Neural cell (in vitro differentiated cells): Measurements from ENCODE around the gene EFNA4. TPM values are rescaled to one million over a fixed set of nuclear protein-coding genes. Genes with fewer than 3 reads are reported as not detected.

Experiments used
- H2AFZ ChIP-seq: fragments of 200-600, 300-800 bp; sonication (generic), shearing (Covaris generic); 2 replicates; pipeline ENCODE4 v1.6.0; 2014; ENCODE audit warnings: low read depth, mild to moderate bottlenecking, antibody characterized with exemption, low read length, moderate library complexity
- H3F3A ChIP-seq: fragments of 200-600 bp; shearing (Covaris generic); 2 replicates; pipeline ENCODE4 v1.6.1; 2016; ENCODE audit warnings: mild to moderate bottlenecking, moderate library complexity, mixed read lengths, antibody characterized with exemption, low read length; ENCODE audit not compliant: insufficient read depth, poor library complexity, severe bottlenecking
- H3K27ac ChIP-seq: fragments of 200-600, 300-800 bp; sonication (generic), shearing (Covaris generic); 2 replicates; pipeline ENCODE4 v1.5.1; 2014; ENCODE audit warnings: mild to moderate bottlenecking, low read length, moderate library complexity
- H3K27me3 ChIP-seq: fragments of 300-800, 200-600 bp; sonication (generic), shearing (Covaris generic); 2 replicates; pipeline ENCODE4 v1.6.0; 2014; ENCODE audit warnings: mild to moderate bottlenecking, low read depth, low read length, moderate library complexity; ENCODE audit not compliant: insufficient read depth
- H3K36me3 ChIP-seq: fragments of 300-800, 200-600 bp; sonication (generic), shearing (Covaris generic); 2 replicates; pipeline ENCODE4 v1.5.1; 2014; ENCODE audit warnings: mild to moderate bottlenecking, antibody characterized with exemption, low read length, moderate library complexity; ENCODE audit not compliant: insufficient read depth
- H3K4me2 ChIP-seq: fragments of 300-800, 200-600 bp; sonication (generic), shearing (Covaris generic); 2 replicates; pipeline ENCODE4 v1.6.0; 2014; ENCODE audit warnings: mild to moderate bottlenecking, low read length
- H3K4me3 ChIP-seq: fragments of 300-800, 200-600 bp; sonication (generic), shearing (Covaris generic); 2 replicates; pipeline ENCODE4 v1.5.1; 2014; ENCODE audit warnings: mild to moderate bottlenecking, low read length, moderate library complexity
- H3K79me2 ChIP-seq: fragments of 200-600 bp; shearing (Covaris generic); replicated peaks from 2 replicates; pipeline ENCODE4 v1.6.0; 2014; ENCODE audit warnings: mild to moderate bottlenecking, low read length, moderate library complexity; ENCODE audit not compliant: insufficient read depth
- H3K9ac ChIP-seq: fragments of 300-800, 200-600 bp; sonication (generic), shearing (Covaris generic); 2 replicates; pipeline ENCODE4 v1.6.1; 2016; ENCODE audit warnings: mild to moderate bottlenecking, low read length, mixed read lengths
- H3K9me2 ChIP-seq: fragments of 200-600 bp; shearing (Covaris generic); 2 replicates; pipeline ENCODE4 v1.6.1; 2016; ENCODE audit warnings: mild to moderate bottlenecking, low read length, mixed read lengths; ENCODE audit not compliant: insufficient read depth
- H3K9me3 ChIP-seq: fragments of 200-600, 300-800 bp; sonication (generic), shearing (Covaris generic); 2 replicates; pipeline ENCODE4 v1.6.1; 2016; ENCODE audit warnings: mild to moderate bottlenecking, mixed run types, low read length, moderate library complexity, mixed read lengths
- H4K20me1 ChIP-seq: fragments of 200-600 bp; shearing (Covaris generic); 2 replicates; pipeline ENCODE4 v1.6.1; 2016; ENCODE audit warnings: mild to moderate bottlenecking, mixed run types; ENCODE audit not compliant: insufficient read depth
- CTCF ChIP-seq: fragments of 450-650 bp; IDR thresholded peaks from 2 replicates; pipeline ENCODE4 v1.5.1; 2014; ENCODE audit warnings: antibody characterized with exemption, mild to moderate bottlenecking, moderate library complexity; ENCODE audit not compliant: poor library complexity, severe bottlenecking
- EP300 ChIP-seq: fragments of 450-650 bp; conservative IDR thresholded peaks from 2 replicates; pipeline ENCODE4 v1.6.1; 2014; ENCODE audit warnings: antibody characterized with exemption, mild to moderate bottlenecking, moderate library complexity; ENCODE audit not compliant: poor library complexity, severe bottlenecking
- EZH2 ChIP-seq: fragments of 200-600, 300-800 bp; shearing (Covaris generic), sonication (generic); IDR thresholded peaks from 2 replicates; pipeline ENCODE4 v1.6.1; 2014; ENCODE audit warnings: antibody characterized with exemption, low read length, borderline replicate concordance, mild to moderate bottlenecking; ENCODE audit not compliant: insufficient read depth, poor library complexity, severe bottlenecking
- MXI1 ChIP-seq: fragments of 450-650 bp; conservative IDR thresholded peaks from 2 replicates; pipeline ENCODE4 v1.6.1; 2014; ENCODE audit warnings: antibody characterized with exemption, mild to moderate bottlenecking; ENCODE audit not compliant: poor library complexity, severe bottlenecking
- POLR2AphosphoS5 ChIP-seq: IDR thresholded peaks from 2 replicates; pipeline ENCODE4 v1.6.1; 2012
- RAD21 ChIP-seq: fragments of 450-650 bp; conservative IDR thresholded peaks from 2 replicates; pipeline ENCODE4 v1.6.1; 2014; ENCODE audit warnings: antibody characterized with exemption, mild to moderate bottlenecking, moderate library complexity
- SMC3 ChIP-seq: fragments of 450-650 bp; conservative IDR thresholded peaks from 2 replicates; pipeline ENCODE4 v1.6.1; 2014; ENCODE audit warnings: antibody characterized with exemption, mild to moderate bottlenecking, moderate library complexity; ENCODE audit not compliant: poor library complexity
- TAF1 ChIP-seq: IDR thresholded peaks from 2 replicates; pipeline ENCODE4 v1.6.1; 2012; ENCODE audit warnings: low read depth
- polyA plus RNA-seq: library from polyadenylated mRNA; depleted of rRNA; stranded (reverse); fragments of >200 nt; gene quantifications from 2 replicates; pipeline ENCODE4 v1.2.3, GENCODE V29; 2014
- TF ChIP-seq, protein P1 (sequence below): IDR thresholded peaks from 2 replicates; pipeline ENCODE4 v1.6.1; 2012; ENCODE audit warnings: borderline replicate concordance

The EFNA4 gene
- polyA plus RNA-seq, 1 donor from 2014 or later = 1.2 TPM

DNA sequence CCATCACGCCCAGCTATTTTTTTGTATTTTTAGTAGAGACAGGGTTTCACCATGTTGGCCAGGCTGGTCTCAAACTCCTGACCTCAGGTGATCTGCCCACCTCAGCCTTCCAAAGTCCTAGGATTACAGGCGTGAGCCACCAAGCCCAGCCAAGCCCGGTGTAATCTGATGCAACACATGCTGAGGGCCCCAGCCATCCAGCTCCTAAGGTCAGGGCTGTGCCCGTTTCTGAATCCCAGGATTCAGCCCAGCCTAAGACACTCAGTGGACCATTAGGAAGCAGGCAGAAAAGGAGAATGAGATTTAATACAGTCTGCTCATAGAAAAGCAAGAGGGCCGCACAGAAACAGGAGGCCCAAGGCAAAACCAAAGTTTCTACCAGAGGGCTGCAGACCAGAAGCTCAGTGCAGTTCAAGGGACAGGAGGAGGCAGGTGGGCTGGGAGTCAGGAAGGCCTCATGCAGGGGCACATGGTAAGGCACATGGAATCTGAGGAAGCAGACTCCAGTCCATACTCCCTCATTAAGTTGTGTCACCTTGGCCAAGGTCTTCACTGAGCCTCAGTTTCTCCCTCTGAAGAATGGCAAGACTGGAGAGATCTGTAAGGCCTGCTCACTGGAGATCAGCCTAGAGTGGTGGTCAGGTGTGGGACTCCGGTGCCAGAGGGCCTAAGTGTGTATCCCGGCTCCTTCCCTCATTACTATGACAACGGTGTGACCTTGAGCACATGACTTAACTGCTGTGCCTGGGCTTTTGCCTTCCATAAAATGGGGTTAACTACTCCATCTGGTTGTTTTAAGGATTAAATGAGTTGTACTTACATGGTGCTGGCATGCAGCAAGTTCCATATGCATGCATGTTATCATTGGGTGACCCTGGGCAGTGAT lies 14.8 kb upstream of the EFNA4 start:
- Histone ChIP-seq H3K9me3 (no peaks in the 10 kb centered on the region), H3K79me2 (no peaks in the 10 kb centered on the region), H3K36me3 (no peaks in the 10 kb centered on the region), H2AFZ (no peak overlapping the region), H3K9ac (no peak overlapping the region), H3F3A (no peaks in the 10 kb centered on the region), H4K20me1 (no peaks in the 10 kb centered on the region), H3K27ac (no peak overlapping the region), H3K4me2 (no peak overlapping the region), H3K27me3 (no peaks in the 10 kb centered on the region), H3K9me2 (no peaks in the 10 kb centered on the region), H3K4me3 (no peak overlapping the region)
- TF ChIP-seq RAD21 = no peak
- no peak for TF ChIP-seq TAF1
- TF ChIP-seq CTCF = no peak
- no peak for TF ChIP-seq EZH2
- no peak for TF ChIP-seq POLR2AphosphoS5
- TF ChIP-seq EP300 = no peak
- TF ChIP-seq, protein P1, sequence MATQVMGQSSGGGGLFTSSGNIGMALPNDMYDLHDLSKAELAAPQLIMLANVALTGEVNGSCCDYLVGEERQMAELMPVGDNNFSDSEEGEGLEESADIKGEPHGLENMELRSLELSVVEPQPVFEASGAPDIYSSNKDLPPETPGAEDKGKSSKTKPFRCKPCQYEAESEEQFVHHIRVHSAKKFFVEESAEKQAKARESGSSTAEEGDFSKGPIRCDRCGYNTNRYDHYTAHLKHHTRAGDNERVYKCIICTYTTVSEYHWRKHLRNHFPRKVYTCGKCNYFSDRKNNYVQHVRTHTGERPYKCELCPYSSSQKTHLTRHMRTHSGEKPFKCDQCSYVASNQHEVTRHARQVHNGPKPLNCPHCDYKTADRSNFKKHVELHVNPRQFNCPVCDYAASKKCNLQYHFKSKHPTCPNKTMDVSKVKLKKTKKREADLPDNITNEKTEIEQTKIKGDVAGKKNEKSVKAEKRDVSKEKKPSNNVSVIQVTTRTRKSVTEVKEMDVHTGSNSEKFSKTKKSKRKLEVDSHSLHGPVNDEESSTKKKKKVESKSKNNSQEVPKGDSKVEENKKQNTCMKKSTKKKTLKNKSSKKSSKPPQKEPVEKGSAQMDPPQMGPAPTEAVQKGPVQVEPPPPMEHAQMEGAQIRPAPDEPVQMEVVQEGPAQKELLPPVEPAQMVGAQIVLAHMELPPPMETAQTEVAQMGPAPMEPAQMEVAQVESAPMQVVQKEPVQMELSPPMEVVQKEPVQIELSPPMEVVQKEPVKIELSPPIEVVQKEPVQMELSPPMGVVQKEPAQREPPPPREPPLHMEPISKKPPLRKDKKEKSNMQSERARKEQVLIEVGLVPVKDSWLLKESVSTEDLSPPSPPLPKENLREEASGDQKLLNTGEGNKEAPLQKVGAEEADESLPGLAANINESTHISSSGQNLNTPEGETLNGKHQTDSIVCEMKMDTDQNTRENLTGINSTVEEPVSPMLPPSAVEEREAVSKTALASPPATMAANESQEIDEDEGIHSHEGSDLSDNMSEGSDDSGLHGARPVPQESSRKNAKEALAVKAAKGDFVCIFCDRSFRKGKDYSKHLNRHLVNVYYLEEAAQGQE = no peak
- TF ChIP-seq SMC3 = no peak
- no peak for TF ChIP-seq MXI1

GRCh38 chr1:155049651-155050559 lies 13.6 kb upstream of the EFNA4 start:
- no peaks in the 10 kb centered on the region for H3K79me2 ChIP-seq
- no peaks in the 10 kb centered on the region for H3F3A ChIP-seq
- H4K20me1 ChIP-seq = no peaks in the 10 kb centered on the region
- no peaks in the 10 kb centered on the region for H3K9me3 ChIP-seq
- peak overlapping the region; percentile 67 for H3K27ac ChIP-seq
- no peaks in the 10 kb centered on the region for H3K27me3 ChIP-seq
- peak overlapping the region; percentile 10 for H2AFZ ChIP-seq
- H3K4me3 ChIP-seq = peak overlapping the region; percentile 73
- H3K9me2 ChIP-seq = no peaks in the 10 kb centered on the region
- H3K4me2 ChIP-seq = peak overlapping the region; percentile 64
- H3K9ac ChIP-seq = peak overlapping the region; percentile 74
- TF ChIP-seq POLR2AphosphoS5 (no peak), CTCF (no peak), TAF1 (no peak), RAD21 (no peak), EP300 (no peak), SMC3 (no peak), EZH2 (no peak), MXI1 (no peak)
- TF ChIP-seq, protein P1 = no peak
- no peaks in the 10 kb centered on the region for H3K36me3 ChIP-seq
